Ovary (tissue), 3 donors: ENCODE measurements around the gene ANGPT4.

ENCODE experiments used
- POLR2A ChIP-seq: fragments of 450-650 bp; IDR thresholded peaks from one replicate; pipeline ENCODE4 v1.6.1; 2017; ENCODE audit warnings: antibody characterized with exemption, mild to moderate bottlenecking, moderate library complexity
- TF ChIP-seq, protein P1 (sequence below), 3 donors: fragments of 450-650 bp in 2 of 3; fragments of 200-600 bp in 1 of 3; IDR thresholded peaks; one replicate each; pipeline versions ENCODE4 v1.5.1 to v1.8.0; 2016 to 2022; ENCODE audit warnings: antibody characterized with exemption in 3 of 3, mild to moderate bottlenecking in 1 of 3
- donor health status: DM: no; HTN: no; CAD: no.

- TF ChIP-seq, protein P1, sequence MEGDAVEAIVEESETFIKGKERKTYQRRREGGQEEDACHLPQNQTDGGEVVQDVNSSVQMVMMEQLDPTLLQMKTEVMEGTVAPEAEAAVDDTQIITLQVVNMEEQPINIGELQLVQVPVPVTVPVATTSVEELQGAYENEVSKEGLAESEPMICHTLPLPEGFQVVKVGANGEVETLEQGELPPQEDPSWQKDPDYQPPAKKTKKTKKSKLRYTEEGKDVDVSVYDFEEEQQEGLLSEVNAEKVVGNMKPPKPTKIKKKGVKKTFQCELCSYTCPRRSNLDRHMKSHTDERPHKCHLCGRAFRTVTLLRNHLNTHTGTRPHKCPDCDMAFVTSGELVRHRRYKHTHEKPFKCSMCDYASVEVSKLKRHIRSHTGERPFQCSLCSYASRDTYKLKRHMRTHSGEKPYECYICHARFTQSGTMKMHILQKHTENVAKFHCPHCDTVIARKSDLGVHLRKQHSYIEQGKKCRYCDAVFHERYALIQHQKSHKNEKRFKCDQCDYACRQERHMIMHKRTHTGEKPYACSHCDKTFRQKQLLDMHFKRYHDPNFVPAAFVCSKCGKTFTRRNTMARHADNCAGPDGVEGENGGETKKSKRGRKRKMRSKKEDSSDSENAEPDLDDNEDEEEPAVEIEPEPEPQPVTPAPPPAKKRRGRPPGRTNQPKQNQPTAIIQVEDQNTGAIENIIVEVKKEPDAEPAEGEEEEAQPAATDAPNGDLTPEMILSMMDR (IDR thresholded peaks at IDR 0.05) = no peak
- TF ChIP-seq POLR2A = no peak
These were observed 44.7 kb downstream of the ANGPT4 start for GRCh38 chr20:871436-871835.
